Hepatocyte (in vitro differentiated cells): ENCODE measurements around the gene DYNLL2.

ENCODE experiments used
- CTCF ChIP-seq: fragments of 200-600 bp; sonication (generic); IDR thresholded peaks from 2 replicates; pipeline ENCODE4 v1.5.1; 2016; ENCODE audit warnings: antibody characterized with exemption, mild to moderate bottlenecking; ENCODE audit not compliant: poor library complexity
- EZH2 ChIP-seq: fragments of 200-600 bp; sonication (generic); IDR thresholded peaks from 2 replicates; pipeline ENCODE4 v1.6.1; 2016; ENCODE audit warnings: antibody characterized with exemption, mild to moderate bottlenecking, borderline replicate concordance
- EZH2phosphoT487 ChIP-seq: fragments of 200-600 bp; sonication (generic); IDR thresholded peaks from one replicate; pipeline ENCODE4 v1.6.1; 2018; ENCODE audit warnings: antibody characterized with exemption, mild to moderate bottlenecking, low read depth, moderate library complexity; ENCODE audit not compliant: unreplicated experiment, severe bottlenecking

GRCh38 chr17:58110012-58110411 lies 26.8 kb downstream of the DYNLL2 start:
- TF ChIP-seq CTCF (no peak), EZH2 (no peak), EZH2phosphoT487 (no peak)
